Keratinocyte (primary cell): Measurements from ENCODE around the gene CYP19A1. TPM values are rescaled to one million over a fixed set of nuclear protein-coding genes. Genes with fewer than 3 reads are reported as not detected.
A peak's percentile ranks its signal among the peaks of the same experiment; 100 is the strongest.

Experiments used
- DNase-seq: peaks from one replicate; pipeline ENCODE4 v3.0.0-alpha.2; 2011; ENCODE audit warnings: low read depth, missing footprints, low spot score
- FAIRE-seq: peaks from 2 replicates; lab custom pipeline; 2011; peaks lifted over from hg19 to GRCh38; lab: Jason Lieb, UNC
- H2AFZ ChIP-seq: 2 replicates; pipeline ENCODE4 v1.6.0; 2012; ENCODE audit warnings: low read length, control low read depth, inconsistent platforms; ENCODE audit not compliant: control insufficient read depth
- H3K27ac ChIP-seq: 2 replicates; pipeline ENCODE4 v1.5.1; 2011; ENCODE audit warnings: low read length; ENCODE audit not compliant: control insufficient read depth, insufficient read depth
- H3K27me3 ChIP-seq: 3 replicates; pipeline ENCODE4 v1.6.0; 2011; ENCODE audit warnings: low read length; ENCODE audit not compliant: control insufficient read depth, insufficient read depth; ENCODE audit errors: extremely low read depth
- H3K36me3 ChIP-seq, 2 experiments: 2 replicates in 1 of 2; 3 replicates in 1 of 2; pipeline ENCODE4 v1.5.1; 2011; ENCODE audit warnings: low read length in 2 of 2, mild to moderate bottlenecking in 1 of 2; ENCODE audit not compliant: control insufficient read depth in 2 of 2, insufficient read depth in 2 of 2; ENCODE audit errors: extremely low read depth in 1 of 2
- H3K4me1 ChIP-seq: 3 replicates; pipeline ENCODE4 v1.5.1; 2011; ENCODE audit warnings: low read length; ENCODE audit not compliant: control insufficient read depth, insufficient read depth; ENCODE audit errors: extremely low read depth
- H3K4me2 ChIP-seq: 3 replicates; pipeline ENCODE4 v1.6.0; 2011; ENCODE audit warnings: low read depth, low read length; ENCODE audit not compliant: control insufficient read depth, insufficient read depth; ENCODE audit errors: extremely low read depth
- H3K4me3 ChIP-seq, 3 experiments: fragments of 200-600 bp in 1 of 3; sonication (generic) in 1 of 3; 2 replicates in 2 of 3; 3 replicates in 1 of 3; pipeline ENCODE4 v1.5.1; 2011 to 2016; ENCODE audit warnings: low read length in 3 of 3, mild to moderate bottlenecking in 3 of 3, control low read depth in 2 of 3, inconsistent platforms in 1 of 3, low read depth in 1 of 3, mixed read lengths in 1 of 3, mixed run types in 1 of 3, moderate library complexity in 1 of 3; ENCODE audit not compliant: control insufficient read depth in 2 of 3, insufficient read depth in 2 of 3; ENCODE audit errors: extremely low read depth in 1 of 3
- H3K79me2 ChIP-seq: 2 replicates; pipeline ENCODE4 v1.6.0; 2012; ENCODE audit warnings: low read length; ENCODE audit not compliant: control insufficient read depth, insufficient read depth
- H3K9ac ChIP-seq: 3 replicates; pipeline ENCODE4 v1.6.0; 2011; ENCODE audit warnings: low read length; ENCODE audit not compliant: control insufficient read depth, insufficient read depth; ENCODE audit errors: extremely low read depth
- H3K9me1 ChIP-seq: 3 replicates; pipeline ENCODE4 v1.6.0; 2011; ENCODE audit warnings: low read length; ENCODE audit not compliant: control insufficient read depth, insufficient read depth; ENCODE audit errors: extremely low read depth
- H3K9me3 ChIP-seq: 2 replicates; pipeline ENCODE4 v1.5.1; 2012; ENCODE audit warnings: low read depth, low read length; ENCODE audit not compliant: control insufficient read depth
- H4K20me1 ChIP-seq: 3 replicates; pipeline ENCODE4 v1.6.0; 2011; ENCODE audit warnings: low read length; ENCODE audit not compliant: control insufficient read depth, insufficient read depth; ENCODE audit errors: extremely low read depth
- EZH2 ChIP-seq: IDR thresholded peaks from one replicate; pipeline ENCODE4 v1.6.1; 2012; ENCODE audit warnings: inconsistent platforms, mild to moderate bottlenecking, low read length, moderate library complexity
- dilution Hi-C: fragments of 300-500 bp; cut with MboI; formaldehyde crosslinking; loops from one replicate; pipeline ENCODE4 v1.7.0; 2020; ENCODE audit warnings: low sequenced_read_pairs; ENCODE audit not compliant: extremely low pct_ligation_motif_present
- polyA plus RNA-seq, 5 experiments: library from polyadenylated mRNA; depleted of rRNA in 3 of 5; stranded (reverse) in 3 of 5; stranded (forward) in 1 of 5; unstranded in 1 of 5; fragments of >200 nt; gene quantifications; 1 replicate in 1 of 5; 2 replicates in 3 of 5; 3 replicates in 1 of 5; pipeline versions ENCODE4 v1.2.1 to v1.2.3, GENCODE V29; 2011 to 2012; ENCODE audit warnings: missing spikeins in 2 of 5, low read depth in 1 of 5, low replicate concordance in 1 of 5
- TF ChIP-seq, protein P1 (sequence below), 3 experiments: IDR thresholded peaks in 1 of 3; conservative IDR thresholded peaks in 1 of 3; optimal IDR thresholded peaks in 1 of 3; 2 replicates in 2 of 3; 3 replicates in 1 of 3; pipeline versions ENCODE3 to v1.5.1; 2011; ENCODE audit warnings: low read length in 3 of 3, mild to moderate bottlenecking in 3 of 3, moderate library complexity in 2 of 3, control low read depth in 1 of 3, inconsistent platforms in 1 of 3; ENCODE audit not compliant: insufficient read depth in 2 of 3; ENCODE audit errors: extremely low read depth in 1 of 3

The CYP19A1 gene
- polyA plus RNA-seq, 1 donor (not counting 4 experiments of a cell fraction or from before 2014, with no cell fraction given) = not detected

DNA sequence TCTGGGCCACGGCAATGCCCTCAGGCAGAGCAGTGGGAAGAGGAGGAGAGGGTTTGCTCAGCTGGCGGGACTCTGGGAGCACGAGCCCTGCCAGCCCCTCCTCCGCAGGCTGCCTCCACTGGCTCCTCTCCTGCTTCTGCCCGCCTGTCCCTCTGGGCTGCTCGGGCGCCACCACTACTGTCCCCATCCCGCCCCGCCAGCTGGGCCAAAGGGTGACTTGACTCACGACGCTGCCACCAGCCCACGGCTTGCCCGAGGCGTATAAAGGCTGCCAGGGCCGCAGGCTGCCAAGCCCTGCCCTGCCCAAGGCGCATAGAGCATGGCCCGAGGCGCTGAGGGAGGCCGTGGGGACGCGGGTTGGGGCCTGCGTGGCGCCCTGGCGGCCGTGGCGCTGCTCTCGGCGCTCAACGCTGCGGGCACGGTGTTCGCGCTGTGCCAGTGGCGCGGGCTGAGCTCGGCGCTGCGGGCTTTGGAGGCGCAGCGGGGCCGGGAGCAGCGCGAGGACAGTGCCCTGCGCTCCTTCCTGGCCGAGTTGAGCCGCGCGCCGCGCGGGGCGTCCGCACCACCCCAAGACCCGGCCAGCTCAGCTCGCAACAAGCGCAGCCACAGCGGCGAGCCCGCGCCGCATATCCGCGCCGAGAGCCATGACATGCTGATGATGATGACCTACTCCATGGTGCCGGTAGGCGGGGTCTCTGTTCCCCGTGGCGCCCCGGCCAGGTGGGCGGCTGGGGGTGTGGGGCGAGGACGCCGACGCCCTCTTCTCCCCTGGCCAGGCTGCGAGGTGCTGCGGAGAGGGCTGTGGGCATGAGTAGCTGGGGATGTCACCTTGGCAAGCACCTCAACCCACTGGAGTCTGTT, 3.2 kb upstream of the CYP19A1 start, which contains the start of gene GLDN:
TSS of gene GLDN (plus strand) at position 290 of the 861 bp plus-strand sequence. CDS start at position 320, 30 bp downstream.
- Histone ChIP-seq H3K36me3 (no peaks in the 10 kb centered on the region), H2AFZ (no peak within 1 kb of the TSS), H3K9me3 (no peaks in the 10 kb centered on the region), H3K9ac (no peak within 1 kb of the TSS), H3K79me2 (no peaks in the 10 kb centered on the region), H3K9me1 (no peaks in the 10 kb centered on the region), H3K27me3 (peaks cover 34% of the 10 kb centered on the region), H3K4me1 (no peaks in the 10 kb centered on the region), H3K27ac (no peak within 1 kb of the TSS), H3K4me2 (peak within 1 kb of the TSS; percentile 19), H3K4me3 (no peak within 1 kb of the TSS), H4K20me1 (no peaks in the 10 kb centered on the region)
- FAIRE-seq (no peak), DNase-seq (no peak)
- TF ChIP-seq, protein P1, sequence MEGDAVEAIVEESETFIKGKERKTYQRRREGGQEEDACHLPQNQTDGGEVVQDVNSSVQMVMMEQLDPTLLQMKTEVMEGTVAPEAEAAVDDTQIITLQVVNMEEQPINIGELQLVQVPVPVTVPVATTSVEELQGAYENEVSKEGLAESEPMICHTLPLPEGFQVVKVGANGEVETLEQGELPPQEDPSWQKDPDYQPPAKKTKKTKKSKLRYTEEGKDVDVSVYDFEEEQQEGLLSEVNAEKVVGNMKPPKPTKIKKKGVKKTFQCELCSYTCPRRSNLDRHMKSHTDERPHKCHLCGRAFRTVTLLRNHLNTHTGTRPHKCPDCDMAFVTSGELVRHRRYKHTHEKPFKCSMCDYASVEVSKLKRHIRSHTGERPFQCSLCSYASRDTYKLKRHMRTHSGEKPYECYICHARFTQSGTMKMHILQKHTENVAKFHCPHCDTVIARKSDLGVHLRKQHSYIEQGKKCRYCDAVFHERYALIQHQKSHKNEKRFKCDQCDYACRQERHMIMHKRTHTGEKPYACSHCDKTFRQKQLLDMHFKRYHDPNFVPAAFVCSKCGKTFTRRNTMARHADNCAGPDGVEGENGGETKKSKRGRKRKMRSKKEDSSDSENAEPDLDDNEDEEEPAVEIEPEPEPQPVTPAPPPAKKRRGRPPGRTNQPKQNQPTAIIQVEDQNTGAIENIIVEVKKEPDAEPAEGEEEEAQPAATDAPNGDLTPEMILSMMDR (optimal IDR thresholded peaks at IDR 0.05 in 1 of 3, IDR thresholded peaks at IDR 0.05 in 1 of 3, conservative IDR thresholded peaks at IDR 0.05 in 1 of 3; ENCODE audit: extremely low read depth in 1 of 3, insufficient read depth in 2 of 3, low read length in 3 of 3) = no peak
- peak; percentile 55 for TF ChIP-seq EZH2
- dilution Hi-C loops = no loop called here

DNA sequence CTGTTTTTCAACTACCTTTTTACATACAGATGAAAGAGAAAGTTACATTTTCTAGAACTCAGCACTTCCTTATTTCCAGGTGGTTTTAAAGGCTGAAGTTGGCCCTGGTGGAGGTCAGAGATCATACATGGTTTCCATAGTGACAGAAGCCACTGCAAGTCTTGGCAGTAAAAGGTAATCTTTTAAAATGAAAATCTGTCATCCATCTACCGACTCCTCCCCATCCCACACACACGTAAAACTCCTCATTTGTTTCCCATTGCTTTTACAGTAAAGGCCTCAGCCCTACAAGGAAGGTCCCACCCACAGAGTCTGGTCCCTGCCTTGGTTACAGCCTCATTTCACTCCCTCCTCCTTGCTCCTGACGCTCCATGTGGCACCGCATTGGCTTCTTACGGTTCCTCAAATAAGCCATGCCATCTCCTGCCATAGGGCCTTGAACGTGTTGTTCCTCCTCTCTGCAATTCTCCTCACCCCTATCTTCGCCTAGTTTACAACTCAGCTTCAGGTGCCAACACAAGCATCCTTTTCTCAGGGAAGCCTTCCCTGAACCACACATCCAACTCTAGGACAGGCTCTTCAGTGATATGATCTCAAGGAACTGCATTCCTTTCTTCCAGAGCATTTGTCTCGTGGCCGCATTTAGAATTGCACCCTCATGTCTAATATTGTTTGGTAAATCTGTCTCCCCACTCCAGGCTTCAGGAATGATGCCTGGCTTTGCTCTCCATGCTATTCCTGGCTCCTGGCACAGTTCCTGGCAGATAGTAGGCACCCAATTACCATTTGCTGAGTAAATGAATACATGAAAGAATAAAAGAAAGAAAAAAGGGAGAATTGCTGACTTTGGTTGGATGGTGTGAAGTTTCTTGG, 2.6 kb downstream of the CYP19A1 start:
- no peak for FAIRE-seq

More for the DNA sequence above, 2.6 kb downstream of the CYP19A1 start:
- Histone ChIP-seq H3K4me3 (no peak overlapping the region), H3K79me2 (no peaks in the 10 kb centered on the region), H3K9me1 (no peaks in the 10 kb centered on the region), H2AFZ (no peak overlapping the region), H3K27me3 (peaks cover 9% of the 10 kb centered on the region), H3K4me2 (no peak overlapping the region), H3K27ac (no peak overlapping the region), H4K20me1 (no peaks in the 10 kb centered on the region), H3K9ac (no peak overlapping the region), H3K9me3 (no peaks in the 10 kb centered on the region), H3K4me1 (no peaks in the 10 kb centered on the region), H3K36me3 (no peaks in the 10 kb centered on the region)
- DNase-seq = no peak
- no peak for TF ChIP-seq EZH2
- TF ChIP-seq, protein P1 (optimal IDR thresholded peaks at IDR 0.05 in 1 of 3, IDR thresholded peaks at IDR 0.05 in 1 of 3, conservative IDR thresholded peaks at IDR 0.05 in 1 of 3; ENCODE audit: extremely low read depth in 1 of 3, insufficient read depth in 2 of 3, low read length in 3 of 3) = no peak
- dilution Hi-C loops = no loop called here
